Fibroblast of villous mesenchyme (primary cell): ENCODE results near the gene OXT. TPM values are rescaled to one million over a fixed set of nuclear protein-coding genes. Genes with fewer than 3 reads are reported as not detected.

Experiments used
- DNase-seq: peaks from one replicate; pipeline ENCODE4 v3.0.0-alpha.2; 2010; ENCODE audit warnings: low read depth
- H3K4me3 ChIP-seq: 2 replicates; pipeline ENCODE4 v1.5.1; 2011; ENCODE audit warnings: low read depth, mild to moderate bottlenecking, low read length
- total RNA-seq: library from RNA; depleted of rRNA; stranded (reverse); fragments of >200 nt; gene quantifications from 2 replicates; pipeline ENCODE4 v1.2.3, GENCODE V29; 2012
- TF ChIP-seq, protein P1 (sequence below): IDR thresholded peaks from 2 replicates; pipeline ENCODE4 v1.5.1; 2012; ENCODE audit warnings: low read depth, mild to moderate bottlenecking, low read length; ENCODE audit not compliant: insufficient read depth

OXT gene
- total RNA-seq, 1 donor: not detected

- no peak for DNase-seq
- TF ChIP-seq, protein P1, sequence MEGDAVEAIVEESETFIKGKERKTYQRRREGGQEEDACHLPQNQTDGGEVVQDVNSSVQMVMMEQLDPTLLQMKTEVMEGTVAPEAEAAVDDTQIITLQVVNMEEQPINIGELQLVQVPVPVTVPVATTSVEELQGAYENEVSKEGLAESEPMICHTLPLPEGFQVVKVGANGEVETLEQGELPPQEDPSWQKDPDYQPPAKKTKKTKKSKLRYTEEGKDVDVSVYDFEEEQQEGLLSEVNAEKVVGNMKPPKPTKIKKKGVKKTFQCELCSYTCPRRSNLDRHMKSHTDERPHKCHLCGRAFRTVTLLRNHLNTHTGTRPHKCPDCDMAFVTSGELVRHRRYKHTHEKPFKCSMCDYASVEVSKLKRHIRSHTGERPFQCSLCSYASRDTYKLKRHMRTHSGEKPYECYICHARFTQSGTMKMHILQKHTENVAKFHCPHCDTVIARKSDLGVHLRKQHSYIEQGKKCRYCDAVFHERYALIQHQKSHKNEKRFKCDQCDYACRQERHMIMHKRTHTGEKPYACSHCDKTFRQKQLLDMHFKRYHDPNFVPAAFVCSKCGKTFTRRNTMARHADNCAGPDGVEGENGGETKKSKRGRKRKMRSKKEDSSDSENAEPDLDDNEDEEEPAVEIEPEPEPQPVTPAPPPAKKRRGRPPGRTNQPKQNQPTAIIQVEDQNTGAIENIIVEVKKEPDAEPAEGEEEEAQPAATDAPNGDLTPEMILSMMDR: no peak
- no peak overlapping the region for H3K4me3 ChIP-seq
Measured at GRCh38 chr20:3090565-3090964, 19.1 kb downstream of the OXT start.

DNA sequence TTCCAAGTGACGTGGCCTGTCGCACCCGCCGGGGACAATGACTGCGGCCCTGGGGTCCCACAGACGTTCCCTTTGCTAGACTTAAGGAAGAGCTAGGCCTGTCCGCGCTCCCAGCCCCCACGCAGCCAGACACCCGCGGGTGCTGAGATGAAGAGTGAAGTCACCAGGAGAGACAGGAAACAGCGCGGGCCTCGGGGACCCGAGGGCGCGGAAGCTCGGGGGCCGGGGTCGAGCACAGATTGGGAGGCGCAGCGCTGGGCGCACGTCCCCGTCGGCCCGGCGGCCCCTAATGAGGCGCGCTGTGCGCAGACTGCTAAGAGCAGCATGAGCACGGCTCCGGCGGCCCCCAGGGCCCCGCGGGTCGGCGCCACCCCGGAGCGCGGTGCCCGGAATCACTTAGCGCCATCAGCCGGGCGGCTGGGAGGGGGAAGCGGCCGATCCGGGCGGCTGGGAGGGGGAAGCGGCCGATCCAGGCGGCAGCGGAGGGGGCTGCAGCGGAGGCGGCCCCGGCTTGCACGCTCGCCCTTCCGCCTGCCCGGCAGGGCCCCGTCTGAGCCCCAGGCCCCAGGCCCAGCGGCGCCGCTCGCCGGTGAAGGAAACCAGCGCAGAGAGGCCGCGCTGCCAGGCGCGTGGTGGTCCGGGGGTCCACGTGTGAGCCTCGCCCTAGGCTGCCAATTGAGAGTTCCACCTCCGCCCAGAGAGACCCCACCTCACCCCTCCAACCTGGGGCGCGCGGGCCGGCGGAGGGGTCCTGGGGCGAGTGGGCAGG lies 21.4 kb downstream of the OXT start:
- H3K4me3 ChIP-seq: peak overlapping the region; percentile 40
- TF ChIP-seq, protein P1: no peak
- DNase-seq: no peak

GRCh38 chr20:3093861-3094361 lies 22.5 kb downstream of the OXT start:
- TF ChIP-seq, protein P1: no peak
- DNase-seq: no peak

DNA sequence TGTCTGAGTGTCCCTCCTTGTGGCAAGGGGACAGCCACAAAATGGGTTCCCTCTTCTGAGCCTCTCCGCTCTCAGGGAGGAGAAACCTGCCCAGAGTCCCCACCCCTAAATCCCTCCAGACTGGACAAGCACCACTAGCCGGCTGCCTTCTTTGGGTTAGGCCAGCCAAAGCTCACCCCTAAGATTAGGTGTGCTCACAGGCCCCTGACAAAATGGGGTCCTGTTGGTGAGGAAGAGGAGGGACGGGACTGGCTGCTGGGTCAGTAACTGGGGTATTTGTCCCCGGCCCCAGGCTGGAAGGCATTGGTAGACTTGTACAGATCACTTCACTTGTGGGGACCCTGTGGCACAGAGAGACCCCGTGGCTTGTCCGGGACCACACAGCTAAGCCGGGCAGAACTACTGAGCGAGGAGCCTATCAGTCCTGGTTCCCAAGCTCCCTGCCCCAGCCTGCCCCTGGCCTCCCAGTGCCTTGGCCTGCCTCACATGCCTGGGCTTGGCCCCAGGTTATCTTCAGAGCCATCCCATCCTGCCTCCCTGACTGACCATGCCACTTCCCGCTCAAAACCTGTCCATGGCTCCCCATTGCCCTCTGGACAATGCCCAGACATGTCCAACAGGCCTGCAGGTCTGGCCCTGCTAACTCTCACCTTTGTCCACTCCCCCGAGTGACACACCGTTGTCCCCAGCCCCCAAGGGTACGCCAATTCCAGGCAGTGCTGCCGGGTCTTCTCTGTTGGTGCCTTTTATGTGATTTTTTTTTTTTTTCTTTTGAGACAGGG lies 23.6 kb downstream of the OXT start:
- no peak for DNase-seq
- TF ChIP-seq, protein P1: no peak
- no peak overlapping the region for H3K4me3 ChIP-seq

More at GRCh38 chr20:3093861-3094361, 22.5 kb downstream of the OXT start:
- no peak overlapping the region for H3K4me3 ChIP-seq

DNA sequence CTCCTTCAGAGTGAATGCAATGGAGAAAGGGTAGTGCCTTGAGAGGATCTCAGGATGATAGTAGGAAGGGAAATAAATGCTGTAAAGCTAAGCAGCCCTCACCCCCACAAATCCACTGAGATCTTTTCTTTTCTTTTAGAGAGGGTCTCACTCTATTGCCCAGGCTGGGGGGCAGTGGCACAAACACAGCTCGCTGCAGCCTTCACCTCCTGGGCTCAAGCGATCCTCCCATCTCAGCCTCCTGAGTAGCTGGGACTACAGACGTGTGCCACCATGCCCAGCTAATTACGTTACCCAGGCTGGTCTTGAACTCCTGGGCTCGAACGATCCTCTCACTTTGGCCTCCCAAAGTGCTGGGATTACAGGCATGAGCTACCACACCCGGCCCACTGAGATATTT lies 29.1 kb downstream of the OXT start:
- no peak for DNase-seq
- no peak overlapping the region for H3K4me3 ChIP-seq
- TF ChIP-seq, protein P1: no peak

DNA sequence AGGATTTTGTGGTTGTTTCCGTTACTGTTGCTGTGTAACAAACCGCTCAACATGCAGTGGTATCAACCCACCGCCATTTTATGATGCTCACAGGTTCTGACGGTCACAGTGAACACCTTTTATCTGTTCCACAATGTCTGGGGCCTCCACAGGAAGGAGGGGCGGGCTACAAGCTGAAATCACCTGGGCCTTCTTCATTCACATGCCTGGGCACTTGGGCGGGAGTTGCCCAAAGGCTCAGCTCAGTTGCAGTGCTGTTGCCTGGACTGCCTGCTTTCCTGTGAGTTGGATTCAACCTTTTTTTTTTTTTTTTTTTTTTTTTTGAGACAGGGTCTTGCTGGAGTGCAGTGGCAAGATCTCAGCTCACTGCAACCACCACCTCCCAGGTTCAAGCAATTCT lies 29.8 kb downstream of the OXT start:
- no peak for DNase-seq
- no peak overlapping the region for H3K4me3 ChIP-seq
- TF ChIP-seq, protein P1: no peak
